IMR-90 (cell line): ENCODE results near the gene NEGR1. TPM values are rescaled to one million over a fixed set of nuclear protein-coding genes. Genes with fewer than 3 reads are reported as not detected.

Experiments
- ATAC-seq: fragments of 200-7000 bp; cut with Tn5 transposase; 2 replicates; pipeline ENCODE4 v1.9.1; 2020; ENCODE audit warnings: low read depth, mild to moderate bottlenecking, moderate library complexity
- BruUV-seq: library from RNA; stranded (reverse); fragments of 400-500 nt; replicated peaks from 2 replicates; lab custom pipeline; 2021; lab: Mats Ljungman, UMichigan
- CTCF ChIA-PET: fragments of 300-600 bp; formaldehyde crosslinking; extraction: SDS; loops from one replicate; lab custom pipeline; 2021; ENCODE audit warnings: antibody characterized with exemption; lab: Yijun Ruan, JAX
- POLR2A ChIA-PET: fragments of 300-600 bp; sonication (Branson Sonifier 250); formaldehyde crosslinking; loops from one replicate; lab custom pipeline; 2022; ENCODE audit warnings: antibody characterized with exemption; ENCODE audit not compliant: unreplicated experiment; lab: Charles Lee
- DNase-seq: peaks from one replicate; pipeline ENCODE4 v3.0.0; 2013
- H2AFZ ChIP-seq: replicated peaks from 2 replicates; pipeline ENCODE3; 2013; ENCODE audit warnings: low read length, mild to moderate bottlenecking; ENCODE audit not compliant: poor library complexity
- H2AK5ac ChIP-seq: 2 replicates; pipeline ENCODE4 v1.6.1; 2013; ENCODE audit warnings: low read depth, low read length, inconsistent platforms
- H2AK9ac ChIP-seq: replicated peaks from 2 replicates; pipeline ENCODE3; 2013; ENCODE audit warnings: mild to moderate bottlenecking, low read depth, low read length, moderate library complexity; ENCODE audit not compliant: poor library complexity
- H2BK120ac ChIP-seq: 2 replicates; pipeline ENCODE4 v1.6.1; 2013; ENCODE audit warnings: low read depth, low read length, inconsistent platforms
- H2BK15ac ChIP-seq: 3 replicates; pipeline ENCODE4 v1.6.1; 2013; ENCODE audit warnings: low read depth, low read length, inconsistent platforms
- H2BK20ac ChIP-seq: 2 replicates; pipeline ENCODE4 v1.6.1; 2013; ENCODE audit warnings: low read depth, mild to moderate bottlenecking, inconsistent platforms, low read length, moderate library complexity
- H2BK5ac ChIP-seq: 2 replicates; pipeline ENCODE4 v1.6.1; 2013; ENCODE audit warnings: mild to moderate bottlenecking, low read depth, low read length, inconsistent platforms; ENCODE audit not compliant: poor library complexity, severe bottlenecking
- H3K14ac ChIP-seq: replicated peaks from 2 replicates; pipeline ENCODE4 v1.6.1; 2013; ENCODE audit warnings: low read depth, low read length, inconsistent platforms
- H3K18ac ChIP-seq: 2 replicates; pipeline ENCODE4 v1.6.1; 2013; ENCODE audit warnings: low read depth, low read length, control low read depth
- H3K23ac ChIP-seq: 2 replicates; pipeline ENCODE4 v1.6.1; 2013; ENCODE audit warnings: low read depth, low read length, inconsistent platforms
- H3K27ac ChIP-seq: 2 replicates; pipeline ENCODE4 v1.5.1; 2013; ENCODE audit warnings: mild to moderate bottlenecking, control low read depth, low read length; ENCODE audit not compliant: insufficient read depth
- H3K27me3 ChIP-seq: 2 replicates; pipeline ENCODE4 v1.6.1; 2013; ENCODE audit warnings: low read length; ENCODE audit not compliant: control insufficient read depth, insufficient read depth
- H3K36me3 ChIP-seq: 2 replicates; pipeline ENCODE4 v1.6.1; 2013; ENCODE audit warnings: low read length, mixed read lengths; ENCODE audit not compliant: control insufficient read depth, insufficient read depth
- H3K4ac ChIP-seq: 2 replicates; pipeline ENCODE4 v1.6.1; 2013; ENCODE audit warnings: low read depth, low read length, inconsistent platforms
- H3K4me1 ChIP-seq: 2 replicates; pipeline ENCODE4 v1.6.1; 2013; ENCODE audit warnings: low read length, mixed read lengths; ENCODE audit not compliant: control insufficient read depth, insufficient read depth
- H3K4me2 ChIP-seq: 2 replicates; pipeline ENCODE4 v1.6.1; 2013; ENCODE audit warnings: low read depth, mild to moderate bottlenecking, control low read depth, low read length, moderate library complexity
- H3K4me3 ChIP-seq: 2 replicates; pipeline ENCODE4 v1.5.1; 2013; ENCODE audit warnings: low read depth, mild to moderate bottlenecking, control low read depth, low read length, moderate library complexity; ENCODE audit not compliant: insufficient read depth
- H3K56ac ChIP-seq: 2 replicates; pipeline ENCODE4 v1.6.1; 2013; ENCODE audit warnings: low read length, inconsistent platforms; ENCODE audit not compliant: insufficient read depth; ENCODE audit errors: extremely low read depth
- H3K79me1 ChIP-seq, 2 experiments: 2 replicates each; pipeline ENCODE4 v1.6.1; 2013; ENCODE audit warnings: low read length in 2 of 2, inconsistent platforms in 1 of 2, low read depth in 1 of 2
- H3K9ac ChIP-seq: 2 replicates; pipeline ENCODE4 v1.6.1; 2013; ENCODE audit warnings: low read depth, low read length, control low read depth
- H3K9me1 ChIP-seq: 2 replicates; pipeline ENCODE4 v1.6.1; 2013; ENCODE audit warnings: low read length, inconsistent platforms; ENCODE audit not compliant: insufficient read depth
- H3K9me3 ChIP-seq: 2 replicates; pipeline ENCODE4 v1.6.1; 2013; ENCODE audit warnings: low read length; ENCODE audit not compliant: control insufficient read depth, insufficient read depth
- H4K20me1 ChIP-seq: 2 replicates; pipeline ENCODE4 v1.6.1; 2013; ENCODE audit warnings: low read length, inconsistent platforms; ENCODE audit not compliant: insufficient read depth
- H4K5ac ChIP-seq: 2 replicates; pipeline ENCODE4 v1.6.1; 2013; ENCODE audit warnings: mild to moderate bottlenecking, low read depth, low read length, control low read depth
- H4K8ac ChIP-seq, 2 experiments: 2 replicates each; pipeline ENCODE4 v1.6.1; 2013; ENCODE audit warnings: low read depth in 2 of 2, low read length in 2 of 2, control low read depth in 1 of 2, inconsistent platforms in 1 of 2
- H4K91ac ChIP-seq: 2 replicates; pipeline ENCODE4 v1.6.1; 2013; ENCODE audit warnings: low read depth, low read length, inconsistent platforms; ENCODE audit not compliant: insufficient read depth
- CEBPB ChIP-seq: IDR thresholded peaks from 2 replicates; pipeline ENCODE4 v1.6.1; 2012; ENCODE audit warnings: low read depth, low read length, improper control_type of control experiment
- CHD1 ChIP-seq: IDR thresholded peaks from 2 replicates; pipeline ENCODE4 v1.6.1; 2012; ENCODE audit warnings: low read depth, low read length, improper control_type of control experiment
- ELK1 ChIP-seq: fragments of 150-350 bp; IDR thresholded peaks from 2 replicates; pipeline ENCODE4 v1.6.1; 2016; ENCODE audit warnings: low read depth, mild to moderate bottlenecking, low read length, moderate library complexity, borderline replicate concordance
- FOS ChIP-seq: fragments of 150-350 bp; IDR thresholded peaks from 2 replicates; pipeline ENCODE4 v1.6.1; 2016; ENCODE audit warnings: low read depth, low read length
- MAFK ChIP-seq: IDR thresholded peaks from 2 replicates; pipeline ENCODE4 v1.6.1; 2012; ENCODE audit warnings: low read depth, low read length, improper control_type of control experiment
- MAZ ChIP-seq: IDR thresholded peaks from 2 replicates; pipeline ENCODE4 v1.6.1; 2012; ENCODE audit warnings: low read depth, mild to moderate bottlenecking, low read length, improper control_type of control experiment, moderate library complexity, borderline replicate concordance
- MXI1 ChIP-seq: IDR thresholded peaks from 2 replicates; pipeline ENCODE4 v1.6.1; 2012; ENCODE audit warnings: low read depth, mild to moderate bottlenecking, low read length, moderate library complexity, borderline replicate concordance
- NFE2L2 ChIP-seq: fragments of 150-350 bp; IDR thresholded peaks from 2 replicates; pipeline ENCODE4 v1.6.1; 2016; ENCODE audit warnings: low read depth, mild to moderate bottlenecking, low read length
- POLR2A ChIP-seq: IDR thresholded peaks from 2 replicates; pipeline ENCODE4 v1.6.1; 2012; ENCODE audit warnings: mild to moderate bottlenecking, low read depth, low read length
- RCOR1 ChIP-seq: IDR thresholded peaks from 2 replicates; pipeline ENCODE4 v1.6.1; 2012; ENCODE audit warnings: mild to moderate bottlenecking, low read length, improper control_type of control experiment; ENCODE audit not compliant: insufficient replicate concordance
- SMC3 ChIP-seq: fragments of 150-350 bp; IDR thresholded peaks from 2 replicates; pipeline ENCODE4 v1.6.1; 2016; ENCODE audit warnings: low read depth, mild to moderate bottlenecking, antibody characterized with exemption, low read length, moderate library complexity
- WGBS, 2 experiments: methylation state at CpG; one replicate each; pipeline versions ENCODE4 v1.1.5 to v1.1.7; 2013; ENCODE audit warnings: missing lambda C conversion rate in 2 of 2; ENCODE audit not compliant: insufficient read length in 1 of 2; ENCODE audit errors: extremely low coverage in 2 of 2; 5-methylcytosine and 5-hydroxymethylcytosine counted together
- dilution Hi-C: fragments of 300-500 bp; cut with HindIII; formaldehyde crosslinking; loops from one replicate; pipeline ENCODE4 v1.14.3; 2018; ENCODE audit warnings: low sequenced_read_pairs; ENCODE audit not compliant: unreplicated experiment
- in situ Hi-C: fragments of 300-500 bp; cut with MboI; formaldehyde crosslinking; loops from 3 replicates; pipeline ENCODE4 v1.14.3; 2019; ENCODE audit warnings: low sequenced_read_pairs, inconsistent platforms, mixed read lengths
- intact Hi-C: fragments of 100-400 bp; cut with micrococcal nuclease; formaldehyde crosslinking; loops from 2 replicates; pipeline ENCODE4 v1.10.0; 2022
- polyA plus RNA-seq, 3 experiments: library from polyadenylated mRNA; depleted of rRNA; stranded (reverse); fragments of >200 nt; gene quantifications; 2 replicates each; pipeline ENCODE4 v1.2.3, GENCODE V29; 2012; ENCODE audit warnings: low replicate concordance in 1 of 3
- total RNA-seq: library from RNA; depleted of rRNA; stranded (reverse); fragments of >200 nt; gene quantifications from 2 replicates; pipeline ENCODE4 v1.2.3, GENCODE V29; 2012

Gene NEGR1
- total and polyA plus RNA-seq, 2 of the 4 experiments (the other 2 are of a cell fraction) = 5.1 to 9.1 TPM

GRCh38 chr1:71914626-71915025 is 367.7 kb downstream of the NEGR1 start:
- ATAC-seq = peak; percentile 44; the same call in 1 of the 2 replicates
- no peaks in the 10 kb centered on the region for H3K79me1 ChIP-seq
- no peak overlapping the region for H2AK5ac ChIP-seq
- intact Hi-C loops (no loop called here), dilution Hi-C loops (no loop called here), in situ Hi-C loops (no loop called here)
- no peak overlapping the region for H2AFZ ChIP-seq
- no peak overlapping the region for H3K4ac ChIP-seq
- H3K14ac ChIP-seq = no peak overlapping the region
- ChIA-PET CTCF (interaction anchor here (0.6 kb wide), 1 partner anchor 9 kb away, joined by 3 read pairs; no protein-coding TSS in a partner anchor), POLR2A (interaction anchor here (0.6 kb wide), 1 partner anchor 10 kb away, joined by 3 read pairs; no protein-coding TSS in a partner anchor)
- no peaks in the 10 kb centered on the region for H4K20me1 ChIP-seq
- no peak overlapping the region for H2BK120ac ChIP-seq
- H3K18ac ChIP-seq = no peak overlapping the region
- H3K4me2 ChIP-seq = no peak overlapping the region
- no TSS peak for BruUV-seq
- H3K4me1 ChIP-seq = no peaks in the 10 kb centered on the region
- no peak overlapping the region for H3K9ac ChIP-seq
- no peak overlapping the region for H2AK9ac ChIP-seq
- no peak overlapping the region for H2BK15ac ChIP-seq
- no CpG with 5 or more reads among the region's 1 CpG for WGBS, 2 experiments
- no peak overlapping the region for H3K56ac ChIP-seq
- no peak overlapping the region for H4K91ac ChIP-seq
- H3K27ac ChIP-seq = no peak overlapping the region
- no peaks in the 10 kb centered on the region for H3K36me3 ChIP-seq
- H3K4me3 ChIP-seq = no peak overlapping the region
- no peak for TF ChIP-seq MAZ
- TF ChIP-seq FOS = no peak
- no peak for TF ChIP-seq MAFK
- TF ChIP-seq MXI1 = no peak
- no peak for TF ChIP-seq SMC3
- TF ChIP-seq CHD1 = no peak
- TF ChIP-seq RCOR1 = no peak
- no peak for TF ChIP-seq ELK1
- no peak for TF ChIP-seq CEBPB
- TF ChIP-seq NFE2L2 = no peak
- no peak for TF ChIP-seq POLR2A
- no peaks in the 10 kb centered on the region for H3K9me1 ChIP-seq
- peak; percentile 41 for DNase-seq
- no peak overlapping the region for H2BK20ac ChIP-seq
- H4K8ac ChIP-seq = no peak overlapping the region
- no peaks in the 10 kb centered on the region for H3K27me3 ChIP-seq
- H3K23ac ChIP-seq = no peak overlapping the region
- H2BK5ac ChIP-seq = no peak overlapping the region
- H3K9me3 ChIP-seq = no peaks in the 10 kb centered on the region
- no peak overlapping the region for H4K5ac ChIP-seq
